ENCODE measurements around the gene PLSCR3. TPM values are rescaled to one million over a fixed set of nuclear protein-coding genes. Genes with fewer than 3 reads are reported as not detected.

Gene PLSCR3
- total RNA-seq, 1 experiment from 2014 or later: 42.7 TPM

DNA sequence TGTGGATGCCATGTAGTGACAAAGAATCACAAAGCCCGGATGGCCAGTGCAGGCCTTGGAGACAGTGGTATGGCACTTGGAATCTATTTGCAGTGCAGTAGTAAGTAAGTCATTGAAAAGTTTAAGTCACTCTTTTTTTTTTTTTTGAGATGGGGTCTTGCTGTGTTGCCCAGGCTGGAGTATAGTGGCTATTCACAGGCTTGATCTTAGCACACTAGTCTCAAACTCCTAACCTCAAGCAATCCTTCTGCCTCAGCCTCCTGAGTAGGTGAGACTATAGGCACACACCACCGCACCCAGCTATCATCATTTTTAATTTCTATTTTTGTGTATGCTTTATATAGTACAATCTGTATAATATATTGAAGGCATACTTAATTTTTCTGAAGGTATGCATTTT, 4.3 kb upstream of the PLSCR3 start:
- DNase-seq (ENCODE audit: low spot score) (no peak), ATAC-seq (no peak)
- H3K4me1 Mint-ChIP-seq: peaks cover 12% of the 10 kb centered on the region
- no peaks in the 10 kb centered on the region for H3K9me3 Mint-ChIP-seq
- no peak overlapping the region for H3K4me3 Mint-ChIP-seq
- POLR2A ChIA-PET: interaction anchor here (0.6 kb wide), 1 partner anchor 14 kb away, joined by 4 read pairs; no protein-coding TSS in a partner anchor
- no peaks in the 10 kb centered on the region; the same call in 1 of the 2 replicates for H3K27me3 Mint-ChIP-seq (ENCODE audit: low read depth)
- H3K27ac Mint-ChIP-seq: no peak overlapping the region
- CTCF ChIA-PET: interaction anchor here (0.6 to 2.0 kb wide), 6 partner anchors 42 to 1600 kb away, joined by 3 to 9 read pairs (median 4); partner anchors contain the start of genes ACAP1 and SLC2A4
- TF ChIP-seq SMAD4 (CRISPR knock-in tag; IDR thresholded peaks at IDR 0.05) (no peak), ZNF121 (CRISPR knock-in tag; IDR thresholded peaks at IDR 0.05) (peak; percentile 84)
- peaks cover 4% of the 10 kb centered on the region for H3K36me3 Mint-ChIP-seq

DNA sequence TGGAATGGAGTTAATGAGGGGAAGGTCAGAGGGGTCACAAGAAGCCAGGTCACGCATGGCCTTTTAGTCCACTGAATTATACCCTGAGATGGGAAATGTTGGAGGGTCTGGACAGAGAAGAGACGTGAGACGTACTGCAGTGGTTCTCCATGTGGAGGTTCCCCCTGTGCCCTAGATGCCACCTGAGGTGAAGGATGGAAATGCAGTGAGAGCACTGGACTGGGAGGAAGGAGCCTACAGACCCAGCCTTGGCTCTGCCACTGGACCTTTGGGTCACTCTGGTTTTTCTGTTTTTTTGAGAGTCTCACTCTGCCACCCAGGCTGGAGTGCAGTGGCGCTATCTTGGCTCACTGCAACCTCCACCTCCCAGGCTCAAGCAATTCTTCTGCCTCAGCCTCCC, 1.8 kb upstream of the PLSCR3 start:
- peaks cover 7% of the 10 kb centered on the region for H3K4me1 Mint-ChIP-seq
- H3K27ac Mint-ChIP-seq: no peak overlapping the region
- TF ChIP-seq, protein P1, sequence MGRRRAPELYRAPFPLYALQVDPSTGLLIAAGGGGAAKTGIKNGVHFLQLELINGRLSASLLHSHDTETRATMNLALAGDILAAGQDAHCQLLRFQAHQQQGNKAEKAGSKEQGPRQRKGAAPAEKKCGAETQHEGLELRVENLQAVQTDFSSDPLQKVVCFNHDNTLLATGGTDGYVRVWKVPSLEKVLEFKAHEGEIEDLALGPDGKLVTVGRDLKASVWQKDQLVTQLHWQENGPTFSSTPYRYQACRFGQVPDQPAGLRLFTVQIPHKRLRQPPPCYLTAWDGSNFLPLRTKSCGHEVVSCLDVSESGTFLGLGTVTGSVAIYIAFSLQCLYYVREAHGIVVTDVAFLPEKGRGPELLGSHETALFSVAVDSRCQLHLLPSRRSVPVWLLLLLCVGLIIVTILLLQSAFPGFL (CRISPR knock-in tag; IDR thresholded peaks at IDR 0.05; ENCODE audit: borderline replicate concordance): no peak
- TF ChIP-seq JUN (CRISPR knock-in tag; IDR thresholded peaks at IDR 0.05) (no peak), NFYB (CRISPR knock-in tag; conservative IDR thresholded peaks at IDR 0.05; ENCODE audit: low read depth) (no peak), ZNF423 (CRISPR knock-in tag; IDR thresholded peaks at IDR 0.05) (no peak), CBFB (CRISPR knock-in tag; IDR thresholded peaks at IDR 0.05; ENCODE audit: low read depth) (no peak), FOXK1 (CRISPR knock-in tag; IDR thresholded peaks at IDR 0.05) (no peak), RELA (CRISPR knock-in tag; IDR thresholded peaks at IDR 0.05; ENCODE audit: borderline replicate concordance) (no peak), EMX1 (CRISPR knock-in tag; IDR thresholded peaks at IDR 0.05) (no peak), GABPB1 (CRISPR knock-in tag; IDR thresholded peaks at IDR 0.05) (no peak), FOXP1 (CRISPR knock-in tag; IDR thresholded peaks at IDR 0.05; ENCODE audit: borderline replicate concordance) (no peak), RORB (CRISPR knock-in tag; IDR thresholded peaks at IDR 0.05) (no peak), NR2C2 (CRISPR knock-in tag; IDR thresholded peaks at IDR 0.05) (no peak), NR3C1 (CRISPR knock-in tag; conservative IDR thresholded peaks at IDR 0.05; ENCODE audit: low read depth) (no peak)
- TF ChIP-seq, protein P2, sequence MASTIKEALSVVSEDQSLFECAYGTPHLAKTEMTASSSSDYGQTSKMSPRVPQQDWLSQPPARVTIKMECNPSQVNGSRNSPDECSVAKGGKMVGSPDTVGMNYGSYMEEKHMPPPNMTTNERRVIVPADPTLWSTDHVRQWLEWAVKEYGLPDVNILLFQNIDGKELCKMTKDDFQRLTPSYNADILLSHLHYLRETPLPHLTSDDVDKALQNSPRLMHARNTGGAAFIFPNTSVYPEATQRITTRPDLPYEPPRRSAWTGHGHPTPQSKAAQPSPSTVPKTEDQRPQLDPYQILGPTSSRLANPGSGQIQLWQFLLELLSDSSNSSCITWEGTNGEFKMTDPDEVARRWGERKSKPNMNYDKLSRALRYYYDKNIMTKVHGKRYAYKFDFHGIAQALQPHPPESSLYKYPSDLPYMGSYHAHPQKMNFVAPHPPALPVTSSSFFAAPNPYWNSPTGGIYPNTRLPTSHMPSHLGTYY (CRISPR knock-in tag; IDR thresholded peaks at IDR 0.05): no peak
- TF ChIP-seq, protein P3, sequence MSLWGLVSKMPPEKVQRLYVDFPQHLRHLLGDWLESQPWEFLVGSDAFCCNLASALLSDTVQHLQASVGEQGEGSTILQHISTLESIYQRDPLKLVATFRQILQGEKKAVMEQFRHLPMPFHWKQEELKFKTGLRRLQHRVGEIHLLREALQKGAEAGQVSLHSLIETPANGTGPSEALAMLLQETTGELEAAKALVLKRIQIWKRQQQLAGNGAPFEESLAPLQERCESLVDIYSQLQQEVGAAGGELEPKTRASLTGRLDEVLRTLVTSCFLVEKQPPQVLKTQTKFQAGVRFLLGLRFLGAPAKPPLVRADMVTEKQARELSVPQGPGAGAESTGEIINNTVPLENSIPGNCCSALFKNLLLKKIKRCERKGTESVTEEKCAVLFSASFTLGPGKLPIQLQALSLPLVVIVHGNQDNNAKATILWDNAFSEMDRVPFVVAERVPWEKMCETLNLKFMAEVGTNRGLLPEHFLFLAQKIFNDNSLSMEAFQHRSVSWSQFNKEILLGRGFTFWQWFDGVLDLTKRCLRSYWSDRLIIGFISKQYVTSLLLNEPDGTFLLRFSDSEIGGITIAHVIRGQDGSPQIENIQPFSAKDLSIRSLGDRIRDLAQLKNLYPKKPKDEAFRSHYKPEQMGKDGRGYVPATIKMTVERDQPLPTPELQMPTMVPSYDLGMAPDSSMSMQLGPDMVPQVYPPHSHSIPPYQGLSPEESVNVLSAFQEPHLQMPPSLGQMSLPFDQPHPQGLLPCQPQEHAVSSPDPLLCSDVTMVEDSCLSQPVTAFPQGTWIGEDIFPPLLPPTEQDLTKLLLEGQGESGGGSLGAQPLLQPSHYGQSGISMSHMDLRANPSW (CRISPR knock-in tag; conservative IDR thresholded peaks at IDR 0.05; ENCODE audit: low read depth): no peak
- TF ChIP-seq, protein P4, sequence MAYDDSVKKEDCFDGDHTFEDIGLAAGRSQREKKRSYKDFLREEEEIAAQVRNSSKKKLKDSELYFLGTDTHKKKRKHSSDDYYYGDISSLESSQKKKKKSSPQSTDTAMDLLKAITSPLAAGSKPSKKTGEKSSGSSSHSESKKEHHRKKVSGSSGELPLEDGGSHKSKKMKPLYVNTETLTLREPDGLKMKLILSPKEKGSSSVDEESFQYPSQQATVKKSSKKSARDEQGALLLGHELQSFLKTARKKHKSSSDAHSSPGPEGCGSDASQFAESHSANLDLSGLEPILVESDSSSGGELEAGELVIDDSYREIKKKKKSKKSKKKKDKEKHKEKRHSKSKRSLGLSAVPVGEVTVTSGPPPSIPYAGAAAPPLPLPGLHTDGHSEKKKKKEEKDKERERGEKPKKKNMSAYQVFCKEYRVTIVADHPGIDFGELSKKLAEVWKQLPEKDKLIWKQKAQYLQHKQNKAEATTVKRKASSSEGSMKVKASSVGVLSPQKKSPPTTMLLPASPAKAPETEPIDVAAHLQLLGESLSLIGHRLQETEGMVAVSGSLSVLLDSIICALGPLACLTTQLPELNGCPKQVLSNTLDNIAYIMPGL (CRISPR knock-in tag; IDR thresholded peaks at IDR 0.05): no peak
- TF ChIP-seq, protein P5, sequence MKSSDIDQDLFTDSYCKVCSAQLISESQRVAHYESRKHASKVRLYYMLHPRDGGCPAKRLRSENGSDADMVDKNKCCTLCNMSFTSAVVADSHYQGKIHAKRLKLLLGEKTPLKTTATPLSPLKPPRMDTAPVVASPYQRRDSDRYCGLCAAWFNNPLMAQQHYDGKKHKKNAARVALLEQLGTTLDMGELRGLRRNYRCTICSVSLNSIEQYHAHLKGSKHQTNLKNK (CRISPR knock-in tag; IDR thresholded peaks at IDR 0.05): no peak
- TF ChIP-seq, protein P6, sequence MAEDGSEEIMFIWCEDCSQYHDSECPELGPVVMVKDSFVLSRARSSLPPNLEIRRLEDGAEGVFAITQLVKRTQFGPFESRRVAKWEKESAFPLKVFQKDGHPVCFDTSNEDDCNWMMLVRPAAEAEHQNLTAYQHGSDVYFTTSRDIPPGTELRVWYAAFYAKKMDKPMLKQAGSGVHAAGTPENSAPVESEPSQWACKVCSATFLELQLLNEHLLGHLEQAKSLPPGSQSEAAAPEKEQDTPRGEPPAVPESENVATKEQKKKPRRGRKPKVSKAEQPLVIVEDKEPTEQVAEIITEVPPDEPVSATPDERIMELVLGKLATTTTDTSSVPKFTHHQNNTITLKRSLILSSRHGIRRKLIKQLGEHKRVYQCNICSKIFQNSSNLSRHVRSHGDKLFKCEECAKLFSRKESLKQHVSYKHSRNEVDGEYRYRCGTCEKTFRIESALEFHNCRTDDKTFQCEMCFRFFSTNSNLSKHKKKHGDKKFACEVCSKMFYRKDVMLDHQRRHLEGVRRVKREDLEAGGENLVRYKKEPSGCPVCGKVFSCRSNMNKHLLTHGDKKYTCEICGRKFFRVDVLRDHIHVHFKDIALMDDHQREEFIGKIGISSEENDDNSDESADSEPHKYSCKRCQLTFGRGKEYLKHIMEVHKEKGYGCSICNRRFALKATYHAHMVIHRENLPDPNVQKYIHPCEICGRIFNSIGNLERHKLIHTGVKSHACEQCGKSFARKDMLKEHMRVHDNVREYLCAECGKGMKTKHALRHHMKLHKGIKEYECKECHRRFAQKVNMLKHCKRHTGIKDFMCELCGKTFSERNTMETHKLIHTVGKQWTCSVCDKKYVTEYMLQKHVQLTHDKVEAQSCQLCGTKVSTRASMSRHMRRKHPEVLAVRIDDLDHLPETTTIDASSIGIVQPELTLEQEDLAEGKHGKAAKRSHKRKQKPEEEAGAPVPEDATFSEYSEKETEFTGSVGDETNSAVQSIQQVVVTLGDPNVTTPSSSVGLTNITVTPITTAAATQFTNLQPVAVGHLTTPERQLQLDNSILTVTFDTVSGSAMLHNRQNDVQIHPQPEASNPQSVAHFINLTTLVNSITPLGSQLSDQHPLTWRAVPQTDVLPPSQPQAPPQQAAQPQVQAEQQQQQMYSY (CRISPR knock-in tag; IDR thresholded peaks at IDR 0.05): no peak
- TF ChIP-seq, protein P7, sequence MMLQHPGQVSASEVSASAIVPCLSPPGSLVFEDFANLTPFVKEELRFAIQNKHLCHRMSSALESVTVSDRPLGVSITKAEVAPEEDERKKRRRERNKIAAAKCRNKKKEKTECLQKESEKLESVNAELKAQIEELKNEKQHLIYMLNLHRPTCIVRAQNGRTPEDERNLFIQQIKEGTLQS (CRISPR knock-in tag; conservative IDR thresholded peaks at IDR 0.05): no peak
- TF ChIP-seq, protein P8, sequence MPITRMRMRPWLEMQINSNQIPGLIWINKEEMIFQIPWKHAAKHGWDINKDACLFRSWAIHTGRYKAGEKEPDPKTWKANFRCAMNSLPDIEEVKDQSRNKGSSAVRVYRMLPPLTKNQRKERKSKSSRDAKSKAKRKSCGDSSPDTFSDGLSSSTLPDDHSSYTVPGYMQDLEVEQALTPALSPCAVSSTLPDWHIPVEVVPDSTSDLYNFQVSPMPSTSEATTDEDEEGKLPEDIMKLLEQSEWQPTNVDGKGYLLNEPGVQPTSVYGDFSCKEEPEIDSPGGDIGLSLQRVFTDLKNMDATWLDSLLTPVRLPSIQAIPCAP (CRISPR knock-in tag; IDR thresholded peaks at IDR 0.05): no peak
- H3K27me3 Mint-ChIP-seq (ENCODE audit: low read depth): no peaks in the 10 kb centered on the region; the same call in 1 of the 2 replicates
- CTCF ChIA-PET: interaction anchor here (3.9 to 4.1 kb wide), 2 partner anchors 8 to 45 kb away, joined by 21 to 59 read pairs; partner anchors contain the start of genes FGF11 and TMEM256
- peaks cover 9% of the 10 kb centered on the region for H3K36me3 Mint-ChIP-seq
- POLR2A ChIA-PET: no interaction called here
- no peak overlapping the region for H3K4me3 Mint-ChIP-seq
- DNase-seq (ENCODE audit: low spot score) (no peak), ATAC-seq (no peak)
- H3K9me3 Mint-ChIP-seq: no peaks in the 10 kb centered on the region

Data from WTC11 (cell line).